Activated T-helper 9 cell treated with anti-CD3 and anti-CD28 coated beads, Interleukin-2, amount 50 U/mL, for 16 hours (primary cell): ENCODE results near the gene CYB5D1.

Experiments used
- DNase-seq: peaks from one replicate; pipeline ENCODE4 v3.0.0-alpha.2; 2020; ENCODE audit warnings: low read depth

The CYB5D1 gene

GRCh38 chr17:7833795-7834541, 23.8 kb upstream of the CYB5D1 start, which contains the start of gene KDM6B:
Gene KDM6B, plus strand, starts transcription at chr17:7834217. Its CDS starts 11,338 bp downstream, at chr17:7845555.
- DNase-seq: peak; percentile 76

DNA sequence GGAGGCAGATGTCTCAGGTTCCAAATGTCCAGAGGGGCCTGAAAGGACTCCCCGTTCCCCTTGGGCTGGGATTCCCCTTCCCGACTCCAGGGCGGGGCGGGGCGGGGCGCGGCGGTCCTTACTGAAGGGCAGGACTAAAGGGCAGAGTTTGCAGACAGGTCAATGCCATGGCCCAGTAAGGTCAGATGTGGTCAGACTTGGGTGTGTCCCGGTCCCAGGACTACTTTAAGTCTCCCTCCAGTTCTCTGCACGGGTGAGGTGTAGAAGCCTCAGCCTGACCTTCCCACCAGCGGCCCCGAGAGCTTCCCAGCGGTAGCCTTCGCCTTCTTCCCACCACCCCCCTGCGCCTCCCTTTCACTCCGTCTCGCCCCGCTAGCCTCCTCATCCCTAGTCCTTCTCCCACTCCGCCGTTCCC, 23.3 kb upstream of the CYB5D1 start:
- DNase-seq: peak; percentile 46

DNA sequence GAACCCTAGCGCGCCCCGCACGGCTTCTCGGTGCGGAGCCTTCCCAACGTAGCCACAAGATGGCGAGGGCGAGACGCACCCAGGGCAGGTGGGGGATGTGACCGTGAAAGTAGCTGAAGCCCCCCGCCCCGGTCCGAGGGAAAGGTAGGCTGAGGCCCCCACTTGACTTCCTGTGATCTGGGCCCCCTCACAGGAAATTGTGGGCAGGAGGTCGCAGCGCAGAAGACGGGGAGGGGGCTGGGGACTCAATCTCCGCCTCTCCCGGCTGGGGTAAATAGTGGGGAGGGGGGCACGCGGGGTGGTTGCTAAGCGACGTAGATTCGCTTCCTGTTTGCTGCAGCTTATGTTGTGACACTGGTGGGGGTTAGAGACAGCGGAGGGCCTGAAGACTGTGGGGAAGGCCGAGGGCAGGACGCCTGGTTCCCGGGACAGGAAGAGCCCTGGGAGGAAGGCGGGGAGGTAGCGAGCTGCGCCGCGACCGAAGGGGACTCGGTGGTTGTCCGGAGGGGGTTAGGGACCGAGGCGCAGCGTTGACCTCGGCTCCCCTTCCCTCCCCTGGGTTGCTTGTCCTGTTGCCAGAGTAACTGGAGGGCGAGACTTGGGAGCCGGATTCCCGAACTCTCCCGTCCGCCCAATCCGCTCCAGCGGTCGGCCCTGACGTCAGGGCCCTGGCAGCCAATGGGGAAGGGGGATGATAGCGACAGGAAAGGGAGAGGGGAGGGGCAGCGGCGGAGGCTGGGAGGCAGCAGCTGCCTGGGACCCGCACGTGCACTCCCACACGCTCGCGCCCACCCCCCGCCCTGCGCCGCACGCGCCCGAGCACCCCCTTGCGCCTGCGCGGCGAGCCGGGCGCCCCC, 22.6 kb upstream of the CYB5D1 start:
- DNase-seq: peak; percentile 83

DNA sequence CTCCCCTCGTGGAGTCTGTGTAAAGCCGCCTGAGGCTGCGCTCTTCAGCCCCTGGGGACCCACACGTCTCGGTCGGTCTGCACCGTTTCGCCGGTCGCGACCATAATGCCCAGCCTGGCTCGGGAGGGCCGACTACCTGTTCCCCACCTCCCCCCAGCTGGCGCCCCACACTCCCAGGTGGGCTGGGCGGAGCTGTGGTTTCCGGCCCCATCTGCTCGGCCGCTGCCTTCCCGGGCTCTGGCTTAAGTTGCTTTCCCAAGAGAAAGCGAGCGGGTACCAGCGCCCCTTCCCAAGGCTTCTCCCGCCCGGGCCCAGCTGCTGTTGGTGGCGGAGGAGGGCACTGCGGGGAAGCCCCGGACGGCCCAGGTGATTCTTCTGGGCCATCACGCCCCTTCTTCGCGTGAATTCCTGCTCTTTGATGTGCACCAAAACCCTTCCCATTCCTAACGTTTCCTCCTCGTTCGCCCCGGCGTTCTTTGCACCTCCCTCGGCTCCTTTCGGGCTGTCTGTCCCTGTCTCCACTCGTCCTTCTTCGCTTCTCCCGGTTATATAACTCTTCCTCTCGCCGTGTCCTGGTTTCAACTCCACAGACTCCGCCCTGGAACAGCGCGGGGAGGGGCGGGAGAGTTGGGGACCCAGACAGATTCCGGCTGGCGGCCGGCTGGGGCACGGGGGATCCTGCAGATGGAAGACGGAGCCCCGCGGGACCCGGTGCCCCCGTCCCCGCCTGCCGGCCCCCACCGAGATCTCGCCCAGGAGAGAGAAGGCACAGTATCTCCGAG, 21.8 kb upstream of the CYB5D1 start:
- no peak for DNase-seq

GRCh38 chr17:7836596-7837407, 21.0 kb upstream of the CYB5D1 start:
- peak; percentile 45 for DNase-seq

GRCh38 chr17:7837408-7838088, 20.3 kb upstream of the CYB5D1 start:
- no peak for DNase-seq

- no peak for DNase-seq
Measured at GRCh38 chr17:7838090-7839075, 19.4 kb upstream of the CYB5D1 start.

GRCh38 chr17:7839190-7839875, 18.5 kb upstream of the CYB5D1 start:
- DNase-seq: no peak

DNA sequence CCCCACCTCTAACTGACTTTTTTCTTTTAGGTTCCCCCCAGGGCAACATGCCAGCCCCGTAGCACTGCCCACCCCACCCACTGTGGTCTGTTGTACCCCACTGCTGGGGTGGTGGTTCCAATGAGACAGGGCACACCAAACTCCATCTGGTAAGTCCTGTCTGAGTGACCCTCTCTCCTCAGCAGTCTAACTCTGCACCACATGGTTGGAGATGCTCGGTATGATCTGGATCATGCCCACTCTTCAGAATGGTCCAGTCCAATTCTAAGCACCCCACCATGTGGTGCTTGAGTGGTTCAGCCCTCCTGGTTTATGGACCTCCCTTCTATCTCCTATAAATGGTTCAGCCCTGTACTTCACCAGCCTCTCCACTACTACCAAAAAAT, 17.9 kb upstream of the CYB5D1 start:
- DNase-seq: no peak

DNA sequence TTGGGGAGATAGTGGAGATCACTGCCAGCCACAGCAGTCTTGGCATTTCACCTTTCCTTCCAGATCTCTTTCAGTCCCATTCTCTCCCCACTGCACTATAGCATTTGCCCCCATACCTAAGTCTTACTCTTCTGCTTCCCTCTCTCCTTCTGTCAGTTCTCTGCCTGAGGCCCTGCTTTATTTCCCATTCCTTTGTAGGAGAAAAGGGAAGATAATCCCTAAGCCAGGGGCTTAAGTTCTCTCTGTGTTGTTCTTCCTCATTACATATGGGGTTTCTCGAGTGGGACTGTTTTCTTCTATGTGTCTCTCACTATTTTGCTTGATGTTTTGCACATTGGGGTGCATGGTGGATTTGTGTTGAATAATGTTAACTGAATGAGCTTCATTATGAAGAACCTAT, 17.4 kb upstream of the CYB5D1 start:
- DNase-seq: no peak

- no peak for DNase-seq
Measured at GRCh38 chr17:7840875-7841274, 16.9 kb upstream of the CYB5D1 start.

- DNase-seq: peak; percentile 93
Measured at GRCh38 chr17:7841396-7841914, 16.3 kb upstream of the CYB5D1 start.

DNA sequence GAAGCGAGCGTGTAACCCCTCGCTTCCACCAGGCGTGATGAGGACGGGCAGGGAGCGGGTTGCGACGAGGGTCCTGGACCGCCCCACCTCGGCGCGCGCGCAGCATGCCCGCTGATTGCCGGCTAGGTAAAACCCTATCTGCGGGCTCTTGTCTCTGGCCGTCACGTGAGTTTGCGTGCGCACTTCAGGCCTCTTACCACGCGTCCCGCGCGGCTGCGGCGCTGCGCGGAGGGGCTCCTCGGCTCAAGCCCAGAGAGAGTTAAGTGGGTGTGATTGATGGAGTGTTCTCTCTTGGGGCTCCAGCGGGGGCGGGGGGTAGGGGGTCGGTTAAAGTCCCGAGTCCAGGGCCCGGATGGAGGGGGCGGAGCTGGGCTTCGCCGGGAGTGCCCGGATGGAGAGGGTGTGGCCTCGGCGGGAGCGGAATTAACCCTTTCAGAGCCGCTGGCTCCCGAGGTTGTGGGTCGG, 15.9 kb upstream of the CYB5D1 start:
- peak; percentile 81 for DNase-seq

DNA sequence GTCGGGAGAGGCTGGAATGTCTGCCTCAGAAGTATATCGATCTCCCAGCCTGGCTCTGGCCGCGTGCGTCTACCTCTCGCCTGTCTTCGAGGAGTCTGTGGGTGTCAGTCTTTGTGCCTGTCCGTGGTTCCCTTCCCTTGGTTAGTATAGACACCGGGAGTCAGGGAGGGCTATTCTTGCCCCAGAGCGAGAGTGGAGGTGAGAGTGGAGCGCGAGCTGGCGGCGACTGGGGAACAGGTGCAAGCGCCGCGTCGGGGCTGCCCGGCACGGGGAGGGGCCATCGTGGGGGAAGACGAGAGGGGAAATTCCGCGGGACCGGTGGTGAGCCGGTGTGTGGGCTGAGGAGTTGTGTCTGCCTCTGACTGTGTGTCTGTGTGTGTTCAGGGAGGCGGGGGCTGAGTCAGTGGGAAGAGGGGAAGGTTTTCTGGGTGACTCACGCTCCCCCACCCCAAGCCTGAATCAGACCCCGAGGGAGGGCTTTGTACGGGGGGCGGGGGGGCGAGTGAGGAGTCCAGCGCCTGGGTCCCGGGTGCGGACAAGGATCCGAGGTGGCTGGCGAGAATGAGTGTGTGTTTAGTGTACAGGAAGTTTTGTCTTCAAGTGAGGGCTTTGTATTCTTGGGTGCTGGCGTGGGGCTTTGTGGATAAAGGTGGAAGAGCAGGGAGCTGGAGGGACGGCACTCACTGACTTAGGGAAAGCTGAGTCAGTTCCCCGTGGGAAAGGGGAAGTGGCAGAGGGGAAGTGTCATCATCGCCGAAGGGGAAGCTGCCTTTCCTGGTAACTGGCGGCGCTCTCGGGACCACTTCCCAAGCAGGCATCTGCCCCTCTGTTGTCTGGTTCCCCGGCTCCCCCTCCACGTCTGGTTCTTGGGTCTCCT, 15.2 kb upstream of the CYB5D1 start:
- DNase-seq: peak; percentile 99

- DNase-seq: no peak
Measured at GRCh38 chr17:7843257-7843535, 14.6 kb upstream of the CYB5D1 start.

DNA sequence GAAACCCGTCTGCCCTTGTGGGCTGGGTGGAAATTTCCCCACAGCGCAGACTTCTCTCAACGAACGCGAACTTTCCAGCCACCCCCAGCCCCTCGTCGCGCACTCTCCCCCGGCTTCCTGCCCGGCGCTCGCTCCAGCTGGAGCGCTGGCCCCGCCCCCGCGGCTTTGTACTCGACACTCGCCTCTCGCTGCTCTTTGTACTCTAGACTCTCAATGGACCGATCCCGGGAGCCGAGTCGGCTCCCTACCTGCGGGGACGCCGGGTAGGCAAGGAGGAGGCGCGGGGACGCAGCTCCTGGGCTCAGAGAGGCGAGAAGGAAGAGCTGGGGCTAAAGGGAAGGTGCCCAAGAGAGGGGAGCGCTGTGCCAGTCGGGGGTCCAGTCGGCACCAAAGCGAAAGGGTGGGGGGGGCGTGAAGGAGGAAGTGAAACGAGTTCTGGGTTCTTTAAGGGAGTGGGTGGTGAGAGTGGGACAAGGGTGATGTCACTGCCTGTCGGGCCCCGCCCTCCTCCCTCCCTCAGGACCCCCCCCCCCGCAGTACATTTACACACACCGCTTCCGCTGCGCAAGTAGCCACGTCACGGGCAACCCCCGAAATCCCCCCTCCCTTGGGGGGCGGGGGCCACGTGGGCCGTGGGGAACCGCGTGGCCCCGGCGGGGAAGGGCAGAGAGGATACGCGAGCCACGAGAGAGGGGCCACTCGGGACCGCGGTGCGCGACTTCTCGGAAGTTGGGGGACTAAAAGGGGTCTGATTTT, 14.1 kb upstream of the CYB5D1 start:
- DNase-seq: peak; percentile 90
